ENCODE measurements around the gene FXYD2. TPM values are rescaled to one million over a fixed set of nuclear protein-coding genes. Genes with fewer than 3 reads are reported as not detected.
A peak's percentile ranks its signal among the peaks of the same experiment; 100 is the strongest.

FXYD2 gene
- total RNA-seq, 1 donor from 2014 or later, result 1.5 TPM

DNA sequence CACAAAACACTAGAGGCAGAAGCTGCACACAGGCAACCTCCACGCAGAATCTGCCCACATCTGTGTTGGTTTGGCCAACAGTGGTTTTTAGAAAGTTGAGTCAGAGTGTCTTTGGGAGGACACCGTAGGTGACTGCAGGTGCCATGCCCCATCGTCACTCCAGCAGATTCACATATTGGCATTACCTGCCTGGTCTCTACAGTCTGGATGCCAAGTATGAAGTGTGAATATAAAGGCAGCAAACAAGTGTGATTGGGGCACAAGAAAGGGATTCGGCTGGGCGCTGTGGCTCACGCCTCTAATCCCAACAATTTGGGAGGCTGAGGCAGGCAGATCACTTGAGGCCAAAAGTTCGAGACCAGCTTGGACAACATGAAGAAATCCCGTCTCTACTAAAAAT is 11.0 kb upstream of the FXYD2 start:
- no peak for DNase-seq

DNA sequence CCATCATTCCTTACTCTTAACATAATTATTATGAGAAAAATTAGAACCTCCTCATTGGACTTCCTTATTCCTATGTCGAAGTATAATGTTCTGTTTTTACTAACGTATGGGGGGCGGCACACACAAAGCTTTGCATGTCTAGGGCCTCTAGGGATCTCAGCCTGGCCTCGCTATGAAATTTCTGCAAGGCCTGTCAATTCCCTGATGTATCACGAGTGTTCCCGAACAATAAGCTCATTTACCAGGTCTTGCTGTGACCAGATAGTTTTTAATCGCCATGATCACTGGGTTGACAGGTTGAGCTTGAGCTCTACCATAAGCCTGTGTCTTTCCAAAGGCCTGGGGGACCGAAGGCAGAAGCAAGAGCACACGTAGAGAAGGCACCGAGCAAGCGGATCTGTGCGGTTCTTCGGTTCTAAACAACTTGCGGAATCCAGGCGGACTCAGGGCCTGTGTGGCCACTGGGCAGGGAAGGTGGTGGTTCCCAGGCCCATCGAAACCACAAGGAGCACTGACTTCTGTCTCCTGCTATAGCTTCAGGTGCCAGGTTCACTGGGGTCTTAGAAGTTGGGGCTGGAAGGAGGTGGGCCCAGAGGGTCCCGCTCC is 10.4 kb upstream of the FXYD2 start:
- DNase-seq, result no peak

DNA sequence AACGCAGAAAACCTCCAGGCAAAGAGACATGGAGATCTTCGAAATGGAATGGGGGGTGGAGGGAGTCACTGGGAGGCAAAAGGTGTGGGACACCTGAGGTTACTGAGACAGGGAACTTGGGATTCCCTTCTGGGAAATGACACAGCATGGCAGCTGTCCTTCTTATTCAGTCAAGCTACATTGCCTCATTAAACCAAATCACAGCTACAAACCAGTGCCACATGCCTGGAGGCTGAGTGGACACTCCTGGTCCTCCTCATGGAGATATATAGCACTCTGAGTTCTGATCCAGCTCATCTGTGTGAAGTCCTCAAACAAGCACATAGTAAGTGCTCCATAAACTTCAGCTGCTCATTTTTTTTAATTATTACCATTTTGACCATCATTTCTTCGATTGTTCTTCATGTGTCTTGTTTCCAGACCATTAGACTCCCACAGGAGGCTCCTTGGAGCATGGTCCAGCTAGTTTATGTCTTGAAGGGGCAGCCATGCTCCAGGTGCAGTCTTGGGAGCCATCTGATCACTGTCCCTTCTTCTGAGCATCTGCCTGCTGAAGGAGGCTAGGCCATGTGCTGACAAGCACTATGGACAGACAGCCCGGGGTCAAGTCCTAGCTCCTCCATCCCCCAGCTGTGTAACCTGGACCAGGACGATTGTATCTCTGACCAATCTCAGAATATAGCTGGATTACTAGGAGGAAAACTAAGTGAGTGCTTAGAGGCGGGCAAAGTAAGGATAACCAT is 9.7 kb upstream of the FXYD2 start:
- no peak for DNase-seq

DNA sequence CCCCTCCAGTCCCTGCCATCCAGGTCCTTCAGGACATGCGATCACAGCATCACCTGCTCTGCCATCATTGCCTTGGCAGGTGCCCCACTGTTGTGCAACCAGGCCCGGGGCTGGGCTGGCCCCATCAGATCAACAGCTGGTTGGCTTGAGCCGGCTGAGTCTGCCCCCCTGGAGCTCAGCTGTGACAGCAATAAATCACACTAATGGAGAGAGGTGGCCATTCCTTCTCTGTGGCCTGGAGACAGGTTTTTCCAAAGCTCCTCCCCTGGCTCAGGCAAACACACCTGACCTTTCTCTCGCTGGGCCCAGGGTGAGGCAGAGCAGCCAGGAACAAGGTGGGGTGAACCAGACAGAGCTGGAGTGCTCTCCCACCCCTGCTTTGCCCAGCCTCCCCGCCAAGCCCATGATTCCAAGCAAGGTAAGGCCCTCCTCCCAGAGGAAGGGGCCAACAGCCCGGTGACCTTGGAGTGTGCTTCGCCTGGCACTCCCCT is 8.9 kb upstream of the FXYD2 start:
- DNase-seq, result no peak

DNA sequence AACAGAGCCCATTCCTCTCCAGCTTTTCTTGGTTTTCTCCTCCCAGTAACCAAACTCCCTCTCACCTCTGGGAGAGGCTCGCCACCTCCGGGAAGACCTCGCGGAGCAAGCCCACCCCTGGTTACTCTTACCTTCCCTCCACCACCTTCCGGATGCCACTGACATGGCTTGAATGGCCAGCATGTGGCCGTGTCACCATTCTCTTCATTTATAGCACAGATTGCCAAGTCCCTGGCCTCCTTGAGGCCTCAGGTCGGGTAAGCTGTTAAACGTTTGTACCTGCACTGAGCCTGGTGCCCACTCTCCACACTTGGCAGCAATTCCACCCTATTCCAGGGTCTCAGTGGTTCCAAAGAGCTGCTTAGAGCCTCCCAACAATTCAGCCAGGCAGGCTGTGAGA is 8.0 kb upstream of the FXYD2 start:
- DNase-seq, result no peak

DNA sequence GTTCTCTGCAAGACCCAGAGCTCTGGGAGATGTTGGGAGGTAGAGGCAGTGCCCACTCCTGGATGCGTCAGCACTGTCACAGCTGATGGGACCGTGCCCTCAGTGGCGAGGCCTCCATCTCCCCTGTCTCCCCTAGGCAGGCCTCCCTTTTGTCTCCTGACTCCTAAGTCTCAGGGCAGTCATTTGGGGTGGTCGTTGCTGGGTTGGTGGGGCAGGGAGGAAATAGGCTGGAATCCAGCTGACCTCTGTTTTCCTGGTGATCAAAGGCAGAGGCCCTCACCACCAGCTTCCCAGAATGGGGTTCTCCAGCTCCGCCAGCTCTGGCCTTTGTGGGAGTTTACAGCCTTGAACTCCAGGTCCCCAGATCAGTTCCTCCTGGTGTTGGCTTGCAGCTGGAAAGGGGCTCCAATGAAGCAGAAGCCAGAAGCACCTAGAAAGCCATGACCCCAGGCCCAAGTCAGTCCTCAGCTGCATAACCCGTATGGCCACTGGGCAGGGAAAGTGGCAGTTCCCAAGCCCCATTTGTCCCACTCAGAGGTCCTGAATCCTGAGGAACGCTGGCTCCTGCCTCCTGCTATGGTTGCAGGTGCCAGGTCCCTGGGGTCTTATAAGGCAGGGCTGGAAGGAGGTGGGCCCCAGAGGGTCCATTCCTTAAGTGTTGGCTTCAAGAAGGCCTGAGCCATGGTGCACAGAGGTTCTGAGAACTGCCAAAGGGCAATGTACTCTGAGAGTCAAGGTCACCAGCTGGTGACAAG is 7.3 kb upstream of the FXYD2 start:
- DNase-seq, result no peak

DNA sequence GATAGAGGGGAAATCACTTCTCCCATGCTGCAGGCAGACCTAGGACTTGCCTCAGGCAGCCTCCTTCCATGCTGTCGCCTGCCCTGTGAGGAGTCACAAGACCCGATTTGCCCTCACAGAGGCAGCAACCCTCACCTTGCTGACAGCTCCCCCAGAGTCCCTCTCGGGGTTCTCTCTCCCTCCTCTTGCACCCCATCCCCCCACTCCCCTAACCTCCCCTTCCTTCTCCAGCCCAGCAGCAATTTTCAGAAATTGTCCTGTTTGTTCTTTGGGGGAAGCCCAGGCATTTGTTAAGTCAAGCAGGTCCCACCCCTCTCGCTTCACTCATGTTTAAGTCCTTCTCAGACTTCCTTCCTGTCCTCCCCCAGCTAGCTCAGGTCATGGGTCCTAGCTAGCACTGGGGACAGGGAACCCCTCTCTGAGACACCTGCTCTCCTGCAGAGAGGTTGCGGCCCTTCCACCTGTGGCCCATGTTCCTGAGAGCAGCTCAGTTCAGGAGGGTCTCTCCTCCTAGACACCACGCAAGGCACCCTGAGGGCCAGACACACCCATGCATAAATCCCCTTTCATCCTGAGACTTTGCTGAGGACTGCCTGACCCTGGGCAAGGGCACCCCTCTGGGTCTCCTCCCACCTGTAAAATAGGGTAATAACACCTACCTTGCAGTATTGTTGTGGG is 6.3 kb upstream of the FXYD2 start:
- DNase-seq, result no peak

DNA sequence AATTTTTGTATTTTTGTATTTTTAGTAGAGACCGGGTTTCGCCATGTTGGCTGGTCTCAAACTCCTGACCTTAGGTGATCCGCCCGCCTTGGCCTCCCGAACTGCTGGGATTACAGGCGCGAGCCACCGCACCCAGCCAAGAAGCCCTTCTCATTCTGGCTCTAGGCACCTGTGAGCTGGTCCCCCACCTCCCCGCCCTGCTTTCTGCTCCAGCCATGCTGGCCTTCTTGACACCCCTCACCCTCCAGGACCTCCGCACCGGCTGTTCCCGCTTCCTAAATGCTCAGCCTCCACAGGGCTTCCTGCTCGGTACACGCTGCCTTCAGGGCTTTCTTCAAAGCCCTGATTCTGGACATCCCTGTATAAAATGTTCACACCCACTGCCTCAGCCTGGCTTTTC is 5.5 kb upstream of the FXYD2 start:
- DNase-seq, result no peak

DNA sequence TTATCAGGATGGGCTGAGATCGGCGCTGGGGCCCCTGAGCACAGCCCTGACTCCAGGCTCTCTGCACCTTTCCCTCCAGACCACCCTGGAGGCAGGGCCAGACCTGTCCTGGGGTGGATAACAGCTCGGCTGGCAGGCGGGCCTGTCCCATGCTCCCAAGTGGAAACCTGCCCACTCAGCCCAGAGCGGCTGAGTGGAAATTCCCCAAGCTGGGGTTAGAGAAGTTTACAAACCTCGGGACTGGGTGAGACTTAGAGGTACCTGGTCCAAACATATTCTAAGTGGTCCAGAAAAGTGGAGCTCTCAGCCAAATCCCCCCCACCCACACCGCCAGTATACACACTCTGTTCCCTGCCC is 4.8 kb upstream of the FXYD2 start:
- DNase-seq, result no peak

DNA sequence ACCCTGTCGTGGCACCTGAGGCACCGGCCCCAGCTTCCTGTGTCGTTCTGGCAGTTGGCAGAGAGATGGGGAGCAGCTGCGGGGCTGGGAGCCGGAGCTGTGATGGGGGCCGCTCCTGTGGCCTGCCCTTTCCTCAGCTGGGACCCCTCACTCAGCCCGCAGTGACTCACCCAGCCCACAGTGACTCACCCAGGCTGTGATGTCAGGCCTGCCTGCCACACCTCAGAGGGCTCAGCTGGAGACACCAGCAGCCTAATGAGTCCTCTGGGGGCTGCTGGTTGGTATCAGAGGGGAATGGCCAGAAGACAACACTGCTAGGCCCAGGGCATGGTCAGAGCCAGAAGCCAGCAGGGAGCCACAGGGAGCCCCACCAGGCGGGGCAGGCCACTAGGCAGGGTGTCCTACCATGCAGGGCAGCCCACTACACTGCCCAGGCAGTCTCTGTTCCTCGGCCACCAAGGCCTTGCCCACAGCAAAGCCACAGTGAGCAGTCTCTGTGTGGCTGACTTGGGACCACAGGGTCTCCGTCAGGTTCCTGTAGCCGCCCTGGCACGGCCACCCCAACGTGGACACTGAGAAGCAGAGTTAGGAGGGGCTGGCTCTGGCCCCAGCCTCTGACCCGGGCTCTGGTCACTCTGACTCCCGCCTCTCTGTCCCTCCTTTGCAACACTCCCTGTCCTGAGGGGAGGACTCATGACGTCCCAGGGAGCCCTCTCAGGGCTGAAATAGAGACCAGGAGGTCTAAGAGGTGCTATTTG is 4.2 kb upstream of the FXYD2 start:
- DNase-seq, result no peak

DNA sequence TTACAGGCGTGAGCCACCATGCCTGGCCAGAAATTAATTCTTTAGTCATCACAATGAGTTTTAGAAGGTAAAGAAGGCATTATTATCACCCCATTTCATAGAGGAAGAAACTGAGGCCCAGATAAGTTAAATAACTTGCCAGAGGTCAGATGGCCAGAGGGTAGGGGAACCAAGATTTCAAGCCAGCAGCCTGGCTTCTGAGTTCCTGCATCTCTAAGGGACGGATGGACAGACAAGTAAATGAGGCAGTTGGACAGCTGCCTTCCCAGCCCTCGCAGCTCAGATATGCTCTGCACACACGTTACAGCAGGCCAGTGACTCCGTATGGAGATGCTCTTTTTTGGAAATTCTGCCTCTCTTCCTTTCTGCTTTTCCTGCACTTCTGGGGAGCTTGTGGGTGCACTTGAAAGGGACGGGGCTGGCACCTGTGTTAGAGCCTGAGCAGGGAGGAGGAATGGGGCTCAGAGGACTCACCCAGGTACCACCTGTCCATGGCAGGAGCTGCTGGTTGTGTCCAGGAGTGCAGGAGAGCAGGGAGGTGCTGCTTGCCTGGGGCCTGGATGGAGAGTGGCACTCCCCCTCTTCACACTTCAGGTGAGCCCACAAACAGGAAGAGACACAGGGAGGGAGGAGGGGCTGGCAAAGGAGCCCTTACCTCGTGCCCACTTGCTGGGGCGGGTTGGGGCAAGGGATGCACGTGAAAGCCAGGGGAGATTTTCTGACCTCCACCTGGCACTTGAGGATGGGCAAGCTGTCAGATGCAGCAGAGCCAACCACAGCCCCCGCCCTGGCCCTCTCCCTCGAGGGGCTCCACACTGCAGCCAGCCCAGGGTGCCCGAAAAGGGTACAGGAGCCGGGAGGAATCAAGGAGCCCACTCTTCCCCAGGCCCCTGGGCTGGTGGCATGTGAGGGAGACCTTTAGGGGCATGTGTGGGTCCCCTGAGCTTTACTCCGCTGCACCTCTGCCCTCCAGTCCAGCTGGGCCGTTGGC is 3.3 kb upstream of the FXYD2 start:
- DNase-seq, result no peak

DNA sequence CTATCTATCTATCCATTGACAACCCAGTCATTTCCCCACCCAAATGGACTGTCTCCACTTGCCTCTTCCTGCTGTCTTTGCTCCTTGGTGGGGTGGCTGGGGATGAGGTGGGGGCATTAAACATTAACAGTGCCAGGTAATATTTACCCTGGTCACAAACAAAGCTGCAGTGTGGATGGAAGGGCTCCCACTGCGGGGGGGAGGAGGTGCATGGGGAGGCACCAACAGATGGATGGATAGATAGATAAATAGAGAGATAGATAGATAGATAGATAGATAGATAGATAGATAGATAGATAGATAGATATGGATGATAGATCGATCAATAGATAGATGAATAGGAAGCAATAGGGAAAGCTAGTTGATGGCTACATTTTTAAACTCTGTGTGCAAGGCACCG is 2.3 kb upstream of the FXYD2 start:
- DNase-seq, result no peak

DNA sequence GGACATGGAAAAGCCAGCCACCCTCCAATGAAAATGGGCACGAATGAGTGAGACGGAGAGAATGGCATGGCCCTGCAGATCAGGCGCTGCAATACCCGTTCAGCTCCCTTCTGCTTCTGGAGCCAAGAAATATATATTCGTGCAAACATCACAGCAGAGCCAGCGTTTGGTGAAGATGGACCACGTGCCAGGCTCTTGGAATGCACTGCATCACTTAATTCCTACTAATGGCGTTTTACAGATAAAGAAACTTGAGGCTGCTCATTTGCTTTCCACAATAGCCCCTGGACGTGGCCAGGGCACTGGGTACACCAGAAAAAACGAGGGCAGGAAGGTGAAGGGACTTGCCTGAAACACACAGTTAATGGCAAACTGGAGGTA is 1.6 kb upstream of the FXYD2 start:
- no peak for DNase-seq

DNA sequence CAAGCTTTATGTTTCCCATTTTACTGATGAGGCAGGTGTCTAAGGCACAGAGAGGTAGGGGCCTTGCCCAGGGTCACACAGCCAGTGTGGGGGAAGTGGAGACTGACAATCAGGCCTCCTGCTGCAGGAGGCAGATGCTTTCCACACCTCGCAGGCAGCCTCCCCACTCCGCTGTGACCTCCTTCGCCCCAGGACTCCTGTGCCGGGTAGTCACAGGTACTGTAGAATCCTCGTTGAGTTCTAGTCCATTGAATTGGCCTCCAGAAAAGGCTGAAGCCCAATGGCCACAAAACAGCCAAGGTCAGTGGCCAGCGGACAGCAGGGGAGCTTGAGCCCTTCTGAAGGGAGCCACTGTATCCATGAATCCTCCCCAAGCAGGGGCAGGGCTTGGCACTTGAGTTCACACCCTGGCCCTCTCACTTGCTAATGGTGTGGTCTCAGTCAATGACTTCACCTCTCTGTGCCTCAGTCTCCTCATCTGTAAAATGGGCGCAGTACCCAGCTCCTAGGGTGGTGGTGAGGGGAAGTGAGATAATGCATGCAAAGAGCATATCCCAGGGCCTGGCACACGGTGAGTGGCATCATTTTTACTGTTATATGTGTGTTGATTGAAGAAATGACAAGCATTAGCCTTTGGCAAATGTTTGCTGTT is 1.1 kb upstream of the FXYD2 start:
- no peak for DNase-seq

DNA sequence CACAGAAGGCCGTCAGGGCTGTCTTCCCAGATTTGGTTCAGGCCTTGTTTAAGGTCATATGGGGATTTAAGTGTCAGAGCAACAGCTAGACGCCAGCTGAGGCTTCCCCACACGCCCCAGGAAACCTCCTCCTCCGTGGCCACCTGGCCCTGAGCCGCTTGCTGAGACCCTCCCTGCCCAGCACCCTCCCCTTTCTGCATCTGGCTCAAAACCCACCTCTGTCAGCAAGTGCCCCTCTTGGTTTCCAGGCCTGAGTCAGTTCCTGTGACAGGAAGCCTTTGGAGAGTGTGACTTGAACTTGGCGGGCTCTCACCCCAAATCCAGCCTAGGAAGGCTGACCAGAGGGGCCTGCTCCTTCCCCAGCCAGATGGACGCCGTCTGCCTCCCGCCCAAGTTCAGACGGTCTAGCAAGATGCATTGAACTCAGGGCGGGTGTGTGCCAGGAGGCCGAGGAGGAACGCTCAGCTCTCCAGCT is 561 bp downstream of the FXYD2 start:
- DNase-seq, result peak; percentile 21

DNA sequence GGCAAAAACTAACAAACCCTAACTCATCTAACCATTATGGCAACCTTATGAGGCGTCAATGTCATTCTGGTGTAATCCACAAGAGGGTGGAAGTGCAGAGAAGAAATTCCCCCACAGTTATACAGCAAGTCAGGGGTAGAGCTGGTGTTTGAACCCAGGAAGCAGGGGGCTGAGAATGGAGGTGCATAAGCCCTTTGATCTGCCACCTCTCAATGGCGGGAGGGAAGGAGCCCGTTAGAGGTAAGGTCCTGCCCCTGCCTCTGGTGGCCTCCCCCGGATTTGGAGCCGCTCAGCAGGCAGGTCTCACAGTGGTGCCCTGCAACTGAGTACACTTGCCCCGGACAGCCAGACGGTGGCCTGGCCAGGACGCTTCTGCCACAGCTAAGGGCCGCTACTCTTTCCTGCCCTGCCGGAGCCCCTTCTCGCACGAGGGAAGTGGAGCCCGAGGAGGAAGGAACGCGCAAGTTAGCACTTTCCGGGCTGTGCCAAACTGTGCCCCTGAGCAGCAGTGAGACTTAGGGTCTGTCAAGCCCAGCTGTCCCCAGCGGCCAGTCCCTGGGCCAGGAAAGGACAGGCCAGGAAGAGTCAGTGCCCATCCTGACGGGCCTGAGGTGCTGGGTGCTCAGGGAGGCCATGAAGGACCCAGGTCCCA is 1.1 kb downstream of the FXYD2 start:
- DNase-seq, result no peak

DNA sequence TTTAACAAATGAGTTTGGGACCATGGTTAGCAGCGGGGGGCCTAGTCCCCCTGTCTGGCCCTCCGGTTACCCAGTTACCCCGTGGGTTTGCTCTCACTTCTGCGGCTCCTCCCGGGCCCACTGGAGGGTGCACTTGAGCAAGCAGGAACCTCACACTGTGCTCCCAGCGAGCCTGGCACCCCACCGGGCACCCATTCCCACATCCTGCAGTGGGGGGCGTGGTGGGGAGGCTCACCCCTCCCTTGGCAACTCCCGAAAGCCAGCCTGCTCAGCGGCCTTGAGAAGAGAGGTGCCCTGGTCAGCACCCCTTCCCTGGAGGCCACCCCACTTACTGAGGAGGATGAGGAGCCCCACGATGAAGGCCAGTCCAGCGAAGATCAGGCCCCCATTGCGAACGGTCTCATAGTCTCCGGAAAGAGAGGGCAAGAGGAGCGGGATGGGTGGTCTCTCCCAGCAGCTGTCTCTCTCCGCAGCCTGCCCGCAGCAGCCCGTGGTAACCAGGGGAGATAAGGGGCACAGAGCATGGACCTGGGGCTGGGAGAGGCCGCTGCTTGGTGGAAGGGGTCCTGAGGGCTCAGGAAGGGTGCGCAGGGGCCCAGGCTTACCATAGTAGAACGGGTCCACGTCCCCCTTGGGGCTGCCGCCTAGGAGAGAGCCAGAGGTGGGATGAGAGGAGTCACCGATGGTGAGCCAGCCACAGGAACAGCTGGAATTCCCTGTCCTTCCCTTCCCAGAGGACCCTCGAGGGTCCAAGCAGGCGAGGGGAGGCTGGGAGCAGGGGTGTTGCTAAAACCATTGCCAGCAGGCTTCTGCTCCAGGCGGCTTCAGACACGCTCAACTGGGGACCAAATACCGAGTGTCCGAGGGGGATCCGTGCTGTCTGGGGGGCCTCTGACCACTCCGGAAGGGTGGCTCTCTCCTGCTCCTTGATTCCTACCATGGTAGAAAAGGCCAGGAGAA is 2.2 kb downstream of the FXYD2 start:
- no peak for DNase-seq

DNA sequence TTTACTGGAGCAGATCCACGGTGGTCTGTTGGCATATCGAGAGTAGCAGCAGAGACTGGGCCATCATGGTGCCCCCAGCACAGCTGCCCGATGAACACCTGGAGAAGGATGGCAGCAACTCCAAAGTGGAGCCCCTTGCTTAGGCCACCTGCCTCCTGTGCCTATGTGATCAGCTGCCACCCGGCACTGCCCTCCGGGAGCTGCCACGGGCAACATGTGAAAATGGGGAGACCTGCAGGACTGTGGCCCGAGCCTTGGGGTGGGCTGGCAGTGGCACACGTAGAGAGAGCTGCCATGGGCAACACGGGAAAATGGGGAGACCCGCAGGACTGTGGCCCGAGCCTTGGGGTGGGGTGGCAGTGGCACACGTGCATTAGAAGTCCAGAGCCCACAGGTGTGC is 3.1 kb downstream of the FXYD2 start:
- no peak for DNase-seq

DNA sequence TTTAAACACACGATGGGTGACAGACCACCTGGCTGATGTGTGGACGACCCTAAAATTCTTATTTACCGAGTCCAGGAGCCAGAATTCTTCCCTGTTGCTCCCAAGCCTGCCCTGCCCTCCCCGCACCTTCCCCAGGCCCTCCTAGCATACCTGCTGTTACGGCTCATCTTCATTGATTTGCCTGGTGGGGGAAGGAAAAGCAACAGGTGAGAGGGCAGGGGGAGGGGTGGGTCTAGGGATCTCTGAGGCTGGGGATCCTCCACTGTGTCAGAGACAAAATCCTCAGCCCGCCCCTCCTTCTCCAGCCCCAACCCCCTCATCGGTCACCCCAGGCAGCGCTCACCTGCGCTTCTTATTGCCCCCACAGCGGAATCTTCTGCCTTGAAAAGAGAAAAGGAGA is 4.0 kb downstream of the FXYD2 start:
- no peak for DNase-seq
